ENCODE data around the gene GAS6. TPM values are rescaled to one million over a fixed set of nuclear protein-coding genes. Genes with fewer than 3 reads are reported as not detected.
"Not testable (repeated sequence)": the region's sequence is repeated elsewhere in the genome, so short reads cannot be mapped to it uniquely, and the experiment has no call there.

Gene GAS6
- total RNA-seq, 1 donor = 3.3 TPM

DNA sequence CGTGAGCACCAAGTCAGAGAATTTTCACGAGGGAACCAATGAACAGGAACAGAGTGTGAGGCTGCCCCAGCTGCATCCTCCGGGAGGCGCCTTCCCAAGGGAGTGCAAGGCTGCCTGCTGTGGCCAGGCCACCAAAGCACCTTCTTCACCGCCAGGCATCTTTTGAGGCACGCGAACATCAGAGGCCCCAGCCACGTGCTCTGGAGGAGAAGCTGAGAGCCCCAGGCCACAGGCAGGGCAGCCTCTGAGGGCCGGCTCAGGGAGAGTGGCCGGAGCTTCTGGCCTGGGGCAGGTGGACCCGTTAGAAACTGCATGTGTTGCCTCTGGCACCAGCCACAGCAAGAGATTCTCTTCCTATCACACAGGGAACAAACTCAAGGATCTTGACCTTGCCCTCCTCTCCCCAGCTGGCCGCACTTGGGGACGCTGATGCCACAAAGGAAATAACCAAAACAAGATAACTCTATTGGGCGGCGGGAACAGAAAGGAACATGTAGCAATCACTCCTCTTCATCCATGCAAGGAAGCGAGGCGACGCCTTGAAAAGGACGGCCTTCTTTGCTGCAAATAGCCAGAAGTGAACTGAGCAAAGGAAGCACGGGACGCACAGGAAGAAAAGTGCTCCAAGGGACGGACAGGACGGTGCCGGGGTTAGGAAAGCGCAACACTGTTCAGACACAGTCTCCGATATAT, 19.9 kb downstream of the GAS6 start:
- Histone ChIP-seq H3K4me3 (ENCODE audit: low read length) (no peak overlapping the region), H3K27me3 (ENCODE audit: insufficient read depth, low read length) (no peaks in the 10 kb centered on the region), H3K4me1 (ENCODE audit: insufficient read depth, low read length) (peaks cover 19% of the 10 kb centered on the region), H3K9me3 (ENCODE audit: low read depth, low read length) (no peaks in the 10 kb centered on the region)

DNA sequence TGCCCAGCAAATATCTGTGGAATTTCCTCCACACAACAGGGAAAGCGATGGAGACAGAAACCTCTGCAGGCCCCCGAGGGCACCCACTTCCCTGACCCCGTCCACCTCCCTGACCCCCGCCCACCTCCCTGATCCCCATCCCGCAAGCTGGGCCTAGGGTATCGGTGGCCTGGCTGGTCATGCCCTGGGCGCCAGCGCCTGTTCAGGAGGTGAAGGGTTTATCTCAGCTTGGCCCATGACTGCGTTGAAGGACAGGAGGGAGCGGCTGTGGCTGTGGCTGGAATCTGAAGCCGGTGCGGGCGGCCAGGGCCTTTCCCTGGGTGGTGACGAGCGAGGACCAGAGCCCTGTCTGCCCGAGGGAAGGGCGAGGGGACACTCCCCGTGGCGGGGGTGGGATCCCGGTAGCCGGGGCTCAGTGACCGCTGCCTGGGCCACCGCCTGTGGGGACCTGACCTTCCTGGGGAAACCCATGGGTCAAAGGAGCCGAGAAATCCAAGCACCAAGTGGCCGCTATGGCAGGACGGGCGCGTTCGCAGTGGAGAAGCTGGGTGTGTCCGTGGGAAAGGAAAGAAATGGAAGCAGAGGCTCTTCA, 20.7 kb downstream of the GAS6 start:
- no peak overlapping the region for H3K4me3 ChIP-seq (ENCODE audit: low read length)
- peaks cover 19% of the 10 kb centered on the region for H3K4me1 ChIP-seq (ENCODE audit: insufficient read depth, low read length)
- H3K9me3 ChIP-seq (ENCODE audit: low read depth, low read length) = no peaks in the 10 kb centered on the region
- H3K27me3 ChIP-seq (ENCODE audit: insufficient read depth, low read length) = no peaks in the 10 kb centered on the region

DNA sequence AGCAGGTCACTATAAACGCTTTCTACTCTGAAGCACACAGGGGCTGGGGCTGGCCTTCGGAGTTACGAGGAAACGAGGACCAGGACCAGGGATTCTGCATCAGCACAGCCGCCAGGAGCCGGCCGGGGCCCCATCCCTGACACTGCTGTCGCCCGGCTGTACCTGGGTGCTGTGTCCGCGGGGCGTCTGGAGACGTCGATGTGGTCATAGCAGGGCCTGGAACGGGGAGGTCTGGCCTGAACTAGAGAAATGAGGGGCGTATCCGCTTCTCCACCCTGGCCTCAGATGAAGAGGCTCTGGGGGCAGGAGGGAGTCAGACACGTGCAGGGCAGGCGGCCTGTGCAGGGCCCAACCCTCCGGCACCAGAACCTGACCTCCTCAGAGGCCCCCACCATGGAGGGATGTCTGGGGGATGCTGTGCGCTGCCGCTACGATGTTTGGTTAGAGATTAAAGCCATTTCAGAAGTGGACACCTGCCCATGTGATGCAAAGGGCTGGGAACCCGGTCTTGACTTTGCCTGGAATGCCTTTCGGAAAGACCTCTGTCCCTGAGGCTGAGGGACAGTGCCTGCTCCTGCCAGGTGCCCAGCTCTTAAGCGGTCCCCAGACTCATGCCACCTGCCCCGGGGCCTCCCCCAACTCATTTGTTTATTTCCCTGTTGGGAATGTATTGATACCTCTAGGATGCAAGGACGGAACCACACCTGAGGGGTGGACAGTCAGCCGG, 21.4 kb downstream of the GAS6 start:
- Histone ChIP-seq H3K4me1 (ENCODE audit: insufficient read depth, low read length) (peaks cover 19% of the 10 kb centered on the region), H3K9me3 (ENCODE audit: low read depth, low read length) (no peaks in the 10 kb centered on the region), H3K27me3 (ENCODE audit: insufficient read depth, low read length) (no peaks in the 10 kb centered on the region), H3K4me3 (ENCODE audit: low read length) (no peak overlapping the region)

DNA sequence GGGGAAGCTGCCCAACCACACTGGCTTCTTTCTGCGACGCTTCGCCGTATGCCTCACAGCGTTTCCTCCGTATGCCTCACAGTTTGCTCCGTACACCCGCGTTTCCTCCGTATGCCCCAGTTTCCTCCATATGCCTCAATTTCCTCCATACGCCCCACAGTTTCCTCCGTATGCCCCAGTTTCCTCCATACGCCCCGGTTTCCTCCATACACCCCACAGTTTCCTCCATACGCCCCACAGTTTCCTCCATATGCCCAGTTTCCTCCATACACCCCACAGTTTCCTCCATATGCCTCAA, 22.6 kb downstream of the GAS6 start:
- H3K9me3 ChIP-seq (ENCODE audit: low read depth, low read length) = no peaks in the 10 kb centered on the region
- H3K27me3 ChIP-seq (ENCODE audit: insufficient read depth, low read length) = no peaks in the 10 kb centered on the region
- H3K4me1 ChIP-seq (ENCODE audit: insufficient read depth, low read length) = peaks cover 19% of the 10 kb centered on the region

DNA sequence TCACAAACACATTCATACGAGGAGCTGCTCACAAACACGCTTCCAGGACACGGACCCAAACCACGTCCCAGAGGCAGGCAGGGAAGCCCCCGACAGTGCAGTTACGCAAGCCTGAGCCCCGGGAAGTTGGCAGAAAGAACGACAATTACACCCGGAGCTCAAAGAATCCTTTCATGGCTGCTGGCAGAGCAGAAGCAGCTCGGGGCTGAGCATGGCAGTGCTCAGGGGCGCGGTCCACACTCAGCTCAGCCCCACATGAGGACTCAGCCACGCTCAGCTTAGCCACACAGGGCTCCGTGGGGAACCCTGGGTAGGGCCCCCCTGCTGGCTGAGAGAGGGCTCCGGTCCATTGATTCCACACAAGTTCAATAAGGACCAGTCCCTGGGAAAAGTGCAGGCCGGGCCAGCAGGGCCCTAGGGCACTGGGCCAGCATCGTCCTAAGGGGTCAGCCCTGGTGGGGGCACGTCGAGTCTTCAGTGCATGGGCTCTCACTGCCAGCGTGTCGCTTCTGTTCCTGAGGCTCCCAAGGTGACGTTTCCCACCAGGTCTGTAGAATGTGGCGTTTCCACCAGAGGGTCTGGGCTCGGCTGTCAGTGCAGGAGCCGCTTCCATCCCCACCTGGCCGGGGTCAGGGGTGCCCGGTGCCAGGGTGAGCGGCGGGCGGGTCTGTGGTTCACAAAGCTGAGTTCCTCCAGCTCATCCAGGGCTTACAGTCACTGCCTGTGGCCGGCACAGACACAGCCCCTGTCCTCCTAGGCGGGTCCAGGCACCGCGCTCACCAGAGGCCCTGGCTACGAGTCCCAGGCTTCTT, 23.1 kb downstream of the GAS6 start:
- Histone ChIP-seq H3K4me3 (ENCODE audit: low read length) (no peak overlapping the region), H3K9me3 (ENCODE audit: low read depth, low read length) (no peaks in the 10 kb centered on the region), H3K27me3 (ENCODE audit: insufficient read depth, low read length) (no peaks in the 10 kb centered on the region), H3K4me1 (ENCODE audit: insufficient read depth, low read length) (peaks cover 14% of the 10 kb centered on the region)

More for the DNA sequence above, 22.6 kb downstream of the GAS6 start:
- H3K4me3 ChIP-seq (ENCODE audit: low read length) = no peak overlapping the region

DNA sequence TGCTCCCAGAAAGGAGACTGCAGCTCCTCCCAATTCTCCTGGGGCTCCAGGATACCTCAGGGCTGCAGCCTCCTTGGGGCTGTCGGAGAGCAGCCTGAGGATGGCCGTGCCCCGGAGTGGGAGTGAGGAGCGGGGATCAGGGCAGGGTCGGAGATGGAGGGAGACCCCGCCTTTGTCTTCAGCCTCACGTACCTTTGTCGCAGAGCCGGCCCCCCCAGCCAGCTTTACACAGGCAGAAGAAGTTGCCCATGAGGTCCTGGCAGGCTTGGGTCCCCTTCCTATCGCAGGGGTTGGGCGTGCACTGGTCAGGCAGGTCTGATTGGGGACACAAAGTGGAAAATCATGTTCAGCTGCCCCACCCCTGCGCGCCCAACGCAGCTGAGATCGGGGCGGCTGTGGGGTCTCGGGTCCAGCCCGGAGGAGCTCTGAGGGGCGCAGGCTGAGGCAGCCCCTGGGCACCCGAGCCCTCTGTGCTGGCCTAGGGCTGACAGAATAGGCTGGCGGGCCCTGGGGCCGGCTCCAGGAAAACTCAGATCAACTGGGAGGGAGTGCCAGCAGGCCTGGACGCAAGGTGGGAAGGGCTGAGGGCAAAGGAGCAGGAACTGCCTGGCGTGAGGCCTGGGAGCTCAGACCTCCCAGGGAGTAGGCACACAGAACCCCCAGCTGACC, 24.2 kb downstream of the GAS6 start:
- no peaks in the 10 kb centered on the region for H3K9me3 ChIP-seq (ENCODE audit: low read depth, low read length)

DNA sequence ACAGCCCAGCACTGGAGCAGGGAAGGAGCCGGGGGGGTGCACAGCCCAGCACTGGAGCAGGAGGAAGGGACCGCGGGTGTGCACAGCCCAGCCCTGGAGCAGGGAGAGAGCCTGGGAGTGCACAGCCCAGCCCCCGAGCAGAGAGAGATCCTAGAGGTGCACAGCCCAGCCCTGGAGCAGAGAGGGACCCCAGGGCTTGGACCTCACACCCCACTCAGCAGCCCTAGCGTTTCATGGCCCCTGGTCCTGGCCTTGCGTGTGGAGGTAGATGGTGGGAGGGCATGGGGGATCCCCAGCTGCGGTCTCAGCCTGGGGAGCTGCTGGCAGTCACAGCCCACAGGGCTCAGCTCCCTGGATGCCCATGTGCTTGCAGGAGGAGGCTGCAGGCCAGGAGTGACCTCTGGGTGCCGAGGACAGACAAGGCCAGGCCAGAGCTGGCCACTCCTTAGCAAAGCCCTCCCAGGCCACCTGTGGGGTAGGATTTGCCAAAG, 25.1 kb downstream of the GAS6 start:
- Histone ChIP-seq H3K4me3 (ENCODE audit: low read length) (no peak overlapping the region), H3K27me3 (ENCODE audit: insufficient read depth, low read length) (no peaks in the 10 kb centered on the region), H3K4me1 (ENCODE audit: insufficient read depth, low read length) (peaks cover 13% of the 10 kb centered on the region), H3K9me3 (ENCODE audit: low read depth, low read length) (no peaks in the 10 kb centered on the region)

More for the DNA sequence above, 24.2 kb downstream of the GAS6 start:
- no peaks in the 10 kb centered on the region for H3K27me3 ChIP-seq (ENCODE audit: insufficient read depth, low read length)
- H3K4me3 ChIP-seq (ENCODE audit: low read length) = no peak overlapping the region
- H3K4me1 ChIP-seq (ENCODE audit: insufficient read depth, low read length) = peaks cover 13% of the 10 kb centered on the region

DNA sequence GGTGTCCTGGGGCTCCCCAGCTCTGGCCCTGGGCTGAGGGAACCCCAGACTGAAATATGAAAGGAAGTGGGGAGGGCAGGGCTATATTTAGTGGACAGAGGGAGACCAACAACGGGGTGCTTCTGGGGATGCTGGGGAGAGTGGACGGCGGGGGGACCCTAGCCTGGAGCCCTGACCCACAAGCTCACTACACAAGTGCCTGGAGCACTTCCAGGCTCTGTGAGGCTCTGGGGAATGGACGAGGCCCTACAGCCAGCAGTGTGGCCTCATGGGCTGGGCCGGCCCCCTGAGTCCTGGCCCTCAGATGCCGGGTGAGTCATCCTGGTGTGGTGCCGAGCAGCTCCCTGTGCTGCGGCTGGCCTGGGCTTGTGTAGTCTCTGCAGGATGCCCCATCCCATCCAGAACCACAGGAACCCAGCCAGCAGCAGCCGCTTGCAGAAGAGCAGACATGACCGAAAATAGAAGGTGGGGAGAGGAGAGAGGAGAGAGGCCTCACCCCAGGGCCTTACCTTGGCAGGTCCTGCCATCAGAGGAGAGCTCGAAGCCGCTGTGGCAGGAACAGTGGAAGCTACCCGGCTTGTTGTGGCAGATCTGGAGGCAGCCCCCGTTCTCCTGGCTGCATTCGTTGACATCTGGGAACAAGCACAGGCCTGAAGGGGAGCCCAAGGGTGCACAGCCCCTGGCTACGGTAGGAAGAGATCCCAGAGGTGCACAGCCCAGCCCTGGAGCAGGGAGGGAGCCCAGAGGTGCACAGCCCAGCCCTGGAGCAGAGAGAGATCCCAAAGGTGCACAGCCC, 26.1 kb downstream of the GAS6 start:
- H3K27me3 ChIP-seq (ENCODE audit: insufficient read depth, low read length) = no peaks in the 10 kb centered on the region
- H3K4me1 ChIP-seq (ENCODE audit: insufficient read depth, low read length) = peaks cover 13% of the 10 kb centered on the region
- H3K4me3 ChIP-seq (ENCODE audit: low read length) = no peak overlapping the region
- H3K9me3 ChIP-seq (ENCODE audit: low read depth, low read length) = no peaks in the 10 kb centered on the region

DNA sequence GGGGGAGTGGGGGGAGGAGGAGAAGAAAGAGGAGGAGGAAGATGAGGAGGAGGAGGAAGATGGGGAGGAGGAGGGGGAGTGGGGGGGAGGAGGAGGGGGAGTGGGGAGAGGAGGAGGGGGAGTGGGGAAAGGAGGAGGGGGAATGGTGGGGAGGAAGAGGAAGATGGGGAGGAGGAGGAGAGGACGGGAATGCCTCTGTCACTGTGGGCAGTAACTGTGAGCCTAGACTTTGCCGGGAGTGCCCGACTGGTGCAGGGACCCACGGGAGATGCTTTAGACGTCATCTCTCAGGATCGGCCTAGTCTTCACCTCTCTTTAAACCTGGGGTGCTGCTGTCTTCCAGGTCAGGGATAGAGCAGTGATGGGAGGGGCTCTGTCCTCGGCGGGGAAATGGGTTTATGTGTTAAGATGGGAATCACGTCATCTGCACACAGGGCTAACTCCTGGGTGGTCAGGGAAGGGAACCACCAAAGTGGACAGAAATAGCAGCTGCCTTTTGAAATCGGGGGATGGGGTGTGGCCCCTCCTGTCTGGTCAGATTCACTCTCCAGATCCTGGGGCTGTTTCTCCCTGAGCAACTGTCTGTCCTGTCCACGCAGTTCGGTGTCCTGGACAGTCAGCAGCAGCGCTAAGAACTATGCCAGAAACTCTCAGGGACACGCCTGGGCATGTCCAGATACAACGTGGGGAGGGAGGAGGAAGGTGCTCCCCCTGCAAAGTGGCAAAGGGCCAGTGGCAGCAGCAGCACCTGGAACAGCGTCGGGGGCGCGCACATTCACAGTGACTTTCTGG, 26.9 kb downstream of the GAS6 start:
- Histone ChIP-seq H3K4me3 (ENCODE audit: low read length) (no peak overlapping the region), H3K4me1 (ENCODE audit: insufficient read depth, low read length) (peaks cover 13% of the 10 kb centered on the region), H3K9me3 (ENCODE audit: low read depth, low read length) (no peaks in the 10 kb centered on the region), H3K27me3 (ENCODE audit: insufficient read depth, low read length) (no peaks in the 10 kb centered on the region)

DNA sequence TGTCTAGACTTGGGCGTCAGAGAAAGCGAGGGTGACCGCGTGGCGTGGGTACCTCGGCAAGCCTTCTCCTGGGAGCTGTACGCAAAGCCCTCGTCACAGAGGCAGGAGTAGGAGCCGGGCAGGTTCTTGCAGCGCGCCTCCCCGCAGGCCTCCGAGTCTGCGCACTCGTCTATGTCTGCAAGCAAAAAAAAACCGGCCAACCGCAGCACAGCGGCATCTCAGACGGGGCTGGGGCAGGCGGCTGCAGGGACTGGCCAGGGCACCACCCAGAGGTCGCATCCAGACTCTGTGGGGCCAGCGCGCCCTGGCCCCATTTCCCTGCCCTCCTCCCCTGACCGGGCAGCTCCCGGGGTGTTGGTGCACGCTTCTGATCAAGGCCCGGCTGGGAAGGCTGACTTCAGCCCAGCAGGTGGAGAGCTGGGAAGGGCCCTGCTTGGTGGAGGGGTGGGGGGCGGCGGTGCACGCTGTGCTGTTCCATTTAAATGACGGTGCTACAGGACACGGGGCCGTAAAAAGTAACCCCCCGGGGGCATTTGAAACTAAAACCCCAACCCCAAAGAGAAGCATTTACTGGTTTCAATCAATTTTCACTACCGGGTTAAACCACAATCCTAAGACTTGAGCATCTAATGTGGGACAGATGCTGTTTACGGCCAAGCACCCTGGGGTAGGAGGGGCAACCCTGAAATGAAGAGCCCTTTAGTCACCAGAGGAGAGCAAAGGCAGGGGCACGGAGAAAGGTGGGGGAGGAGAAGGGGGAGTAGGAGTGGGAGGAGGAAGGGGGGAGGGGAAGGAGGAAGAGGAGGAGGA, 28.2 kb downstream of the GAS6 start:
- Histone ChIP-seq H3K9me3 (ENCODE audit: low read depth, low read length) (no peaks in the 10 kb centered on the region), H3K4me3 (ENCODE audit: low read length) (no peak overlapping the region), H3K4me1 (ENCODE audit: insufficient read depth, low read length) (peaks cover 8% of the 10 kb centered on the region), H3K27me3 (ENCODE audit: insufficient read depth, low read length) (no peaks in the 10 kb centered on the region)

DNA sequence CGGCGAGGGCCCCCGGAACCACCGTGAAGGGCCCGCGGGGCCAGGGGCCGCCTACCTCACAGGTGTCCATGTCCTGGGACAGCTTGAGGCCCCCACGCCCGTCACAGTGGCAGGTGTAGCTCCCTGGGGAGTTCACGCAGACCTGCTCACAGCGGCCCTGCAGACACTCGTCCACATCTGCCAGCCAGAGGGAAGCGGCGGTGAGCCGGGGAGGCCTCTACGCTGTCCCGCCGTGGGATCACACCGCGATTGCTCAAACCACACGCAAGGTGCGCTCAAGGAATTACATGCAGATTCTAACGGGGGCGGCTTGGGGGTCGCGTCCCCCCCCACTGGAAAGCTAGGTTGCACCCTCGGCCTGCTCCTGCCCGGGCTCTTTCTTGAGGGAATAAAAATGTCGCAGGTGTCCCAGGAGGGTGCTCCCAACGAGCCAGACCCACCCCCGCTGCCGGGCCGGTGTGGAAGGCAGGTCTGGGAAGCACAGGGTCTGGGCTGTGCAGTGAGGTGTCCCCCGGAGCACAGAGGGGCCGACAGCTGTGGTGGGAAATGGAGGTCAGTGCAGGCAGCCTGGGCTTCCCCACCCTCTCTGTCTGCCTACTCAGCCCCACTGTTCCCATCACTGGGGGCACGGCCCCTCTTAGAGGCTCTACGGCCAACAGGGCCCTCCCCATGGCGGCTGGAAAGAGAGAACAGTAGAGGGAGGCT, 29.2 kb downstream of the GAS6 start:
- Histone ChIP-seq H3K4me3 (ENCODE audit: low read length) (no peak overlapping the region), H3K4me1 (ENCODE audit: insufficient read depth, low read length) (no peaks in the 10 kb centered on the region), H3K9me3 (ENCODE audit: low read depth, low read length) (no peaks in the 10 kb centered on the region), H3K27me3 (ENCODE audit: insufficient read depth, low read length) (no peaks in the 10 kb centered on the region)

DNA sequence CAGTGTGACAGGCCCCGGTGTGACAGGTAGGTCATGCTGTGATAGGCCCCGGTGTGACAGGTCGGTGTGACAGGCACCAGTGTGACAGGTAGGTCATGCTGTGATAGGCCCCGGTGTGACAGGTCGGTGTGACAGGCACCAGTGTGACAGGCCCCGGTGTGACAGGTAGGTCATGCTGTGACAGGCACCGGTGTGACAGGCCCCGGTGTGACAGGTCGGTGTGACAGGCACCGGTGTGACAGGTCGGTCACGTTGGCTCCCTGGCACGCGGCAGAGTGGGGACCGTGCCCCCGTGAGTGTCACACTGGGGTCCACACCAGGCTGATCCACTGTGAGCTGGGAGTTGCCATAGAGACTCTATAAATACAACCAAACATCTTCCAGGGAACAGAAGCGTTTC, 29.9 kb downstream of the GAS6 start:
- not testable (repeated sequence) for H3K9me3 ChIP-seq (ENCODE audit: low read depth, low read length); H3K4me1 ChIP-seq (ENCODE audit: insufficient read depth, low read length); H3K27me3 ChIP-seq (ENCODE audit: insufficient read depth, low read length); H3K4me3 ChIP-seq (ENCODE audit: low read length)
